Measurements from ENCODE around the gene TBRG4.

DNA sequence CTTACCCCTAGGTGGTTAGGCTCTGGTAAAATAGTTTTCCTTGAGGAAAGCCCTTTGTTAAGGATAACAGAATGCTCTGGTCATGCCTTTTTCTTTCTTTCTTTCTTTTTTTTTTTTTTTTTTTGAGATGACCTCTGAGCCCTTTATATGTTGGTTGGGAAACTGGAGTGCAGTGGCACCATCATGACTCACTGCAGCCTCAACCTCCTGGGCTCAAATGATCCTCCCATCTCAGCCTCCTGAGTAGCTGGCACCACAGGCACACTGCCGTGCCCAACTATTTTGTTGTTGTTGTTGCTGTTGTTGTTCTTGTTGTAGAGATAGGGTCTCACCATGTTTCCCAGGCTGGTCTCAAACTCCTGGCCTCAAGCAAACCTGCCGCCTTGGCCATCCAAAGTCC is 50.1 kb downstream of the TBRG4 start:
- TF ChIP-seq, protein P1, sequence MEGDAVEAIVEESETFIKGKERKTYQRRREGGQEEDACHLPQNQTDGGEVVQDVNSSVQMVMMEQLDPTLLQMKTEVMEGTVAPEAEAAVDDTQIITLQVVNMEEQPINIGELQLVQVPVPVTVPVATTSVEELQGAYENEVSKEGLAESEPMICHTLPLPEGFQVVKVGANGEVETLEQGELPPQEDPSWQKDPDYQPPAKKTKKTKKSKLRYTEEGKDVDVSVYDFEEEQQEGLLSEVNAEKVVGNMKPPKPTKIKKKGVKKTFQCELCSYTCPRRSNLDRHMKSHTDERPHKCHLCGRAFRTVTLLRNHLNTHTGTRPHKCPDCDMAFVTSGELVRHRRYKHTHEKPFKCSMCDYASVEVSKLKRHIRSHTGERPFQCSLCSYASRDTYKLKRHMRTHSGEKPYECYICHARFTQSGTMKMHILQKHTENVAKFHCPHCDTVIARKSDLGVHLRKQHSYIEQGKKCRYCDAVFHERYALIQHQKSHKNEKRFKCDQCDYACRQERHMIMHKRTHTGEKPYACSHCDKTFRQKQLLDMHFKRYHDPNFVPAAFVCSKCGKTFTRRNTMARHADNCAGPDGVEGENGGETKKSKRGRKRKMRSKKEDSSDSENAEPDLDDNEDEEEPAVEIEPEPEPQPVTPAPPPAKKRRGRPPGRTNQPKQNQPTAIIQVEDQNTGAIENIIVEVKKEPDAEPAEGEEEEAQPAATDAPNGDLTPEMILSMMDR (conservative IDR thresholded peaks at IDR 0.05; ENCODE audit: low read length) = no peak
- no peak for TF ChIP-seq EZH2phosphoT487 (IDR thresholded peaks at IDR 0.05; ENCODE audit: borderline replicate concordance)

Data from Loucy (cell line).